RWPE2 (cell line): ENCODE data around the gene CXCR5.

Experiments used
- ATAC-seq: fragments of 200-7000 bp; cut with Tn5 transposase; 3 replicates; pipeline ENCODE4 v1.9.1; 2021; ENCODE audit warnings: low read depth
- DNase-seq: peaks from one replicate; pipeline ENCODE4 v3.0.0-alpha.2; 2020; ENCODE audit warnings: low spot score
- H3K27ac ChIP-seq: fragments of 450-650 bp; 2 replicates; pipeline ENCODE4 v1.5.1; 2017; ENCODE audit warnings: mild to moderate bottlenecking; ENCODE audit not compliant: poor library complexity, severe bottlenecking
- H3K27me3 ChIP-seq: fragments of 250-450 bp; sonication (Bioruptor Pico); 2 replicates; pipeline ENCODE4 v1.5.1; 2021; ENCODE audit warnings: mild to moderate bottlenecking, moderate library complexity; ENCODE audit not compliant: insufficient read depth, poor library complexity, severe bottlenecking
- H3K36me3 ChIP-seq: fragments of 250-450 bp; sonication (Bioruptor Pico); 2 replicates; pipeline ENCODE4 v1.5.1; 2020; ENCODE audit warnings: low read depth, mild to moderate bottlenecking, moderate library complexity
- H3K4me1 ChIP-seq: fragments of 250-450 bp; sonication (Bioruptor Pico); 2 replicates; pipeline ENCODE4 v1.5.1; 2021; ENCODE audit warnings: mild to moderate bottlenecking, moderate library complexity; ENCODE audit not compliant: insufficient read depth, poor library complexity, severe bottlenecking
- H3K4me3 ChIP-seq: fragments of 250-450 bp; sonication (Bioruptor Pico); 2 replicates; pipeline ENCODE4 v1.5.1; 2021; ENCODE audit warnings: mild to moderate bottlenecking, moderate library complexity; ENCODE audit not compliant: severe bottlenecking
- H3K9me3 ChIP-seq: fragments of 250-450 bp; sonication (Bioruptor Pico); 2 replicates; pipeline ENCODE4 v1.5.1; 2021; ENCODE audit warnings: mild to moderate bottlenecking, moderate library complexity; ENCODE audit not compliant: severe bottlenecking
- CTCF ChIP-seq: fragments of 450-650 bp; IDR thresholded peaks from one replicate; pipeline ENCODE4 v1.5.1; 2017; ENCODE audit warnings: mild to moderate bottlenecking, moderate library complexity; ENCODE audit not compliant: poor library complexity, severe bottlenecking

CXCR5 gene

GRCh38 chr11:118918128-118918685, 34.5 kb downstream of the CXCR5 start:
- ATAC-seq (peak; percentile 5), DNase-seq (peak; percentile 87)
- TF ChIP-seq CTCF: no peak
- H3K27ac ChIP-seq: peak overlapping the region; percentile 100
- no peaks in the 10 kb centered on the region for H3K27me3 ChIP-seq
- peaks cover 36% of the 10 kb centered on the region for H3K36me3 ChIP-seq
- peaks cover 71% of the 10 kb centered on the region for H3K4me1 ChIP-seq
- peak overlapping the region; percentile 14 for H3K4me3 ChIP-seq
- H3K9me3 ChIP-seq: no peaks in the 10 kb centered on the region

GRCh38 chr11:118918686-118919280, 35.1 kb downstream of the CXCR5 start:
- Histone ChIP-seq H3K27ac (peak overlapping the region; percentile 100), H3K4me1 (peaks cover 68% of the 10 kb centered on the region), H3K27me3 (no peaks in the 10 kb centered on the region), H3K9me3 (no peaks in the 10 kb centered on the region), H3K4me3 (peak overlapping the region; percentile 14), H3K36me3 (peaks cover 42% of the 10 kb centered on the region)
- no peak for TF ChIP-seq CTCF
- DNase-seq: no peak
- ATAC-seq: no peak

GRCh38 chr11:118921121-118921928, 37.6 kb downstream of the CXCR5 start:
- peaks cover 45% of the 10 kb centered on the region for H3K36me3 ChIP-seq
- H3K27me3 ChIP-seq: no peaks in the 10 kb centered on the region
- peak; percentile 1; the same call in 2 of the 3 replicates for ATAC-seq
- peaks cover 42% of the 10 kb centered on the region for H3K4me1 ChIP-seq
- DNase-seq: peak; percentile 81
- H3K27ac ChIP-seq: peak overlapping the region; percentile 100
- no peaks in the 10 kb centered on the region for H3K9me3 ChIP-seq
- no peak for TF ChIP-seq CTCF
- peak overlapping the region; percentile 82 for H3K4me3 ChIP-seq

- no peak for TF ChIP-seq CTCF
- Histone ChIP-seq H3K4me1 (peaks cover 35% of the 10 kb centered on the region), H3K27me3 (no peaks in the 10 kb centered on the region), H3K36me3 (peaks cover 37% of the 10 kb centered on the region), H3K27ac (peak overlapping the region; percentile 100), H3K4me3 (peak overlapping the region; percentile 82), H3K9me3 (no peaks in the 10 kb centered on the region)
- ATAC-seq (peak; percentile 22), DNase-seq (peak; percentile 90)
These were observed 38.4 kb downstream of the CXCR5 start for GRCh38 chr11:118921929-118922744.
